ENCODE data around the gene PMS1. TPM values are rescaled to one million over a fixed set of nuclear protein-coding genes. Genes with fewer than 3 reads are reported as not detected.

The PMS1 gene
- total RNA-seq, 3 donors from 2014 or later (not counting 1 experiment from before 2014, with no cell fraction given), result 28.9 to 32.3 (median 29.1) TPM

- Histone ChIP-seq H3K9me3 (ENCODE audit: control insufficient read depth, insufficient read depth, low read length) (no peaks in the 10 kb centered on the region), H3K27ac (ENCODE audit: low read length) (no peak overlapping the region), H3K4me1 (ENCODE audit: control insufficient read depth, insufficient read depth, low read length) (no peaks in the 10 kb centered on the region), H3K4me3 (ENCODE audit: low read length) (no peak overlapping the region), H3K27me3 (ENCODE audit: control insufficient read depth, insufficient read depth, low read length) (no peaks in the 10 kb centered on the region), H3K36me3 (ENCODE audit: control insufficient read depth, insufficient read depth, low read length) (peaks cover 17% of the 10 kb centered on the region)
- Mint-ChIP-seq H3K4me1 (no peaks in the 10 kb centered on the region), H3K27me3 (ENCODE audit: low read depth in 2 of 2) (no peaks in the 10 kb centered on the region), H3K27ac (no peak overlapping the region), H3K36me3 (peaks cover 9% of the 10 kb centered on the region), H3K4me3 (no peak overlapping the region), H3K9me3 (no peaks in the 10 kb centered on the region)
- ATAC-seq (no peak), DNase-seq (no peak)
- 100% methylated on average over 2 of the region's 3 CpGs for WGBS (ENCODE audit: insufficient coverage)
- no peak for TF ChIP-seq CTCF (IDR thresholded peaks at IDR 0.05)
- intact Hi-C loops (cut with micrococcal nuclease), result no loop called here
Measured at GRCh38 chr2:189854940-189855339, 70.7 kb downstream of the PMS1 start.

GRCh38 chr2:189858291-189858690 is 74.0 kb downstream of the PMS1 start:
- no peak for ATAC-seq
- whole genome bisulfite sequencing (ENCODE audit: insufficient coverage), result 75% methylated on average over 1 of the region's 1 CpG
- no peaks in the 10 kb centered on the region for H3K9me3 ChIP-seq (ENCODE audit: control insufficient read depth, insufficient read depth, low read length)
- no peak overlapping the region for H3K4me3 ChIP-seq (ENCODE audit: low read length)
- H3K4me1 ChIP-seq (ENCODE audit: control insufficient read depth, insufficient read depth, low read length), result no peaks in the 10 kb centered on the region
- no peaks in the 10 kb centered on the region for H3K4me1 Mint-ChIP-seq
- TF ChIP-seq CTCF (IDR thresholded peaks at IDR 0.05), result no peak
- intact Hi-C loops (cut with micrococcal nuclease), result no loop called here
- H3K36me3 ChIP-seq (ENCODE audit: control insufficient read depth, insufficient read depth, low read length), result peaks cover 20% of the 10 kb centered on the region
- H3K27ac ChIP-seq (ENCODE audit: low read length), result no peak overlapping the region
- no peak for DNase-seq
- peaks cover 18% of the 10 kb centered on the region for H3K36me3 Mint-ChIP-seq
- no peaks in the 10 kb centered on the region for H3K27me3 Mint-ChIP-seq (ENCODE audit: low read depth in 2 of 2)
- no peak overlapping the region for H3K27ac Mint-ChIP-seq
- H3K27me3 ChIP-seq (ENCODE audit: control insufficient read depth, insufficient read depth, low read length), result no peaks in the 10 kb centered on the region
- no peak overlapping the region for H3K4me3 Mint-ChIP-seq
- H3K9me3 Mint-ChIP-seq, result no peaks in the 10 kb centered on the region

GRCh38 chr2:189860161-189860560 is 75.9 kb downstream of the PMS1 start:
- H3K9me3 ChIP-seq (ENCODE audit: control insufficient read depth, insufficient read depth, low read length), result no peaks in the 10 kb centered on the region
- no peak overlapping the region for H3K27ac Mint-ChIP-seq
- H3K27ac ChIP-seq (ENCODE audit: low read length), result no peak overlapping the region
- no peaks in the 10 kb centered on the region for H3K27me3 ChIP-seq (ENCODE audit: control insufficient read depth, insufficient read depth, low read length)
- H3K9me3 Mint-ChIP-seq, result no peaks in the 10 kb centered on the region
- no peak for TF ChIP-seq CTCF (IDR thresholded peaks at IDR 0.05)
- peaks cover 23% of the 10 kb centered on the region for H3K36me3 ChIP-seq (ENCODE audit: control insufficient read depth, insufficient read depth, low read length)
- intact Hi-C loops (cut with micrococcal nuclease), result no loop called here
- no peaks in the 10 kb centered on the region for H3K4me1 Mint-ChIP-seq
- H3K4me3 ChIP-seq (ENCODE audit: low read length), result no peak overlapping the region
- H3K4me1 ChIP-seq (ENCODE audit: control insufficient read depth, insufficient read depth, low read length), result no peaks in the 10 kb centered on the region
- H3K4me3 Mint-ChIP-seq, result no peak overlapping the region
- ATAC-seq (no peak), DNase-seq (no peak)
- no peaks in the 10 kb centered on the region for H3K27me3 Mint-ChIP-seq (ENCODE audit: low read depth in 2 of 2)
- H3K36me3 Mint-ChIP-seq, result peaks cover 9% of the 10 kb centered on the region

- Histone ChIP-seq H3K9me3 (ENCODE audit: control insufficient read depth, insufficient read depth, low read length) (no peaks in the 10 kb centered on the region), H3K4me1 (ENCODE audit: control insufficient read depth, insufficient read depth, low read length) (no peaks in the 10 kb centered on the region), H3K36me3 (ENCODE audit: control insufficient read depth, insufficient read depth, low read length) (peaks cover 19% of the 10 kb centered on the region), H3K27ac (ENCODE audit: low read length) (no peak overlapping the region), H3K27me3 (ENCODE audit: control insufficient read depth, insufficient read depth, low read length) (no peaks in the 10 kb centered on the region), H3K4me3 (ENCODE audit: low read length) (no peak overlapping the region)
- intact Hi-C loops (cut with micrococcal nuclease), result no loop called here
- no peak for TF ChIP-seq CTCF (IDR thresholded peaks at IDR 0.05)
- H3K4me3 Mint-ChIP-seq, result no peak overlapping the region
- H3K36me3 Mint-ChIP-seq, result peaks cover 9% of the 10 kb centered on the region
- ATAC-seq (no peak), DNase-seq (no peak)
- no peaks in the 10 kb centered on the region for H3K27me3 Mint-ChIP-seq (ENCODE audit: low read depth in 2 of 2)
- H3K4me1 Mint-ChIP-seq, result no peaks in the 10 kb centered on the region
- no peak overlapping the region for H3K27ac Mint-ChIP-seq
- WGBS (ENCODE audit: insufficient coverage), result 100% methylated on average over 1 of the region's 1 CpG
- H3K9me3 Mint-ChIP-seq, result no peaks in the 10 kb centered on the region
Measured at GRCh38 chr2:189862751-189863150, 78.5 kb downstream of the PMS1 start.
